ENCODE data around the gene KIF20A.

DNA sequence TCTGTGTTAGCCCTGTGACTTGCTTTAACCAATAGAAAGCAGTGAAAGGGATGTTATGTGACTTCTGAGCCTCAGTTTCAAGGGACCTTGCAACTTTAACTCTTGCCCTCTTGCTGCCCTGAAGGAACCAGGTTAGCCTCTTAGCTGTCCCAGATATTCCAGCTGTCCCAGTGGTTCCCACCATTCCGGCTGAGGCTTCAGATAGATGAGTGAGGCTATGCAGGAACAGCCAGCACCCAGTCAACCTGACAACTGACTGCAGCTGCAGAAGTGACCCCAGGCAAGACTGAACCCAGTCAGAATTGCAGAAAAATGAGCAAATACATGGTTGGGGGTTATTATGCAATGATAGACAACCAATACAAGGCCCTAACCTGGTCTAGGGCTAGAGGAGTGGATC is 44.6 kb downstream of the KIF20A start:
- TF ChIP-seq, protein P1, sequence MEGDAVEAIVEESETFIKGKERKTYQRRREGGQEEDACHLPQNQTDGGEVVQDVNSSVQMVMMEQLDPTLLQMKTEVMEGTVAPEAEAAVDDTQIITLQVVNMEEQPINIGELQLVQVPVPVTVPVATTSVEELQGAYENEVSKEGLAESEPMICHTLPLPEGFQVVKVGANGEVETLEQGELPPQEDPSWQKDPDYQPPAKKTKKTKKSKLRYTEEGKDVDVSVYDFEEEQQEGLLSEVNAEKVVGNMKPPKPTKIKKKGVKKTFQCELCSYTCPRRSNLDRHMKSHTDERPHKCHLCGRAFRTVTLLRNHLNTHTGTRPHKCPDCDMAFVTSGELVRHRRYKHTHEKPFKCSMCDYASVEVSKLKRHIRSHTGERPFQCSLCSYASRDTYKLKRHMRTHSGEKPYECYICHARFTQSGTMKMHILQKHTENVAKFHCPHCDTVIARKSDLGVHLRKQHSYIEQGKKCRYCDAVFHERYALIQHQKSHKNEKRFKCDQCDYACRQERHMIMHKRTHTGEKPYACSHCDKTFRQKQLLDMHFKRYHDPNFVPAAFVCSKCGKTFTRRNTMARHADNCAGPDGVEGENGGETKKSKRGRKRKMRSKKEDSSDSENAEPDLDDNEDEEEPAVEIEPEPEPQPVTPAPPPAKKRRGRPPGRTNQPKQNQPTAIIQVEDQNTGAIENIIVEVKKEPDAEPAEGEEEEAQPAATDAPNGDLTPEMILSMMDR (IDR thresholded peaks at IDR 0.05; ENCODE audit: low read depth, low read length, poor library complexity, severe bottlenecking), result no peak
- TF ChIP-seq EZH2phosphoT487 (IDR thresholded peaks at IDR 0.05; ENCODE audit: borderline replicate concordance, low read length), result no peak

Data from DOHH2 (cell line).